Suprapubic skin (tissue), 4 donors: Measurements from ENCODE around the gene KRT81.

Experiments
- EP300 ChIP-seq: sonication (generic); formaldehyde crosslinking; IDR thresholded peaks from one replicate; pipeline ENCODE4 v1.6.1; 2017; ENCODE audit warnings: antibody characterized with exemption
- POLR2A ChIP-seq, 2 donors: fragments of 450-650 bp; IDR thresholded peaks; one replicate each; pipeline ENCODE4 v1.6.1; 2017; ENCODE audit warnings: antibody characterized with exemption in 2 of 2, mild to moderate bottlenecking in 2 of 2, moderate library complexity in 2 of 2
- POLR2AphosphoS5 ChIP-seq, 3 donors: sonication (generic); formaldehyde crosslinking; IDR thresholded peaks; one replicate each; pipeline ENCODE4 v1.6.1; 2017; ENCODE audit warnings: antibody characterized with exemption in 3 of 3
- TF ChIP-seq, protein P1 (sequence below), 2 donors: fragments of 200-600 bp in 1 of 2; fragments of 450-650 bp in 1 of 2; sonication (generic) in 1 of 2; IDR thresholded peaks; one replicate each; pipeline ENCODE4 v1.5.1; 2016 to 2019; ENCODE audit warnings: antibody characterized with exemption in 2 of 2, mild to moderate bottlenecking in 1 of 2, moderate library complexity in 1 of 2

DNA sequence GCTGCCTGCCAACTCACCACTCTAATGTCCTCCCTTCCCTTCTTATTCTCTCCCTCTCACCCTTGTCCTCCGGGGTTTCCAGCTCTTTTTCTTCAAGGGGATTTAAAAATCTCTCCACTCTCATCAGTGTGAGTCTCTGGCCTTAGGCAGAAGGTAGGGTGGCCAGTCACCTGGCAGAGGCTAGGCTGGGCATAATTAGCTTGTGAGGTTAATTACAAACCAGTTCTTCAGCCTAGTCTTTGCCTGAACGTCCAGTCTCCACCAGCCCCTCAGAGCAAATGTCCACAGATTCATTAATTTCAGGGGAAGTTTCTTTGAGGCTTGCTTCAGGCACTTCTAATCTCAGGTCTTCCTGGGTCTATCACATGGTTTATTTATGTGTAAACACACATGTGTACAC is 51.6 kb downstream of the KRT81 start:
- TF ChIP-seq, protein P1, sequence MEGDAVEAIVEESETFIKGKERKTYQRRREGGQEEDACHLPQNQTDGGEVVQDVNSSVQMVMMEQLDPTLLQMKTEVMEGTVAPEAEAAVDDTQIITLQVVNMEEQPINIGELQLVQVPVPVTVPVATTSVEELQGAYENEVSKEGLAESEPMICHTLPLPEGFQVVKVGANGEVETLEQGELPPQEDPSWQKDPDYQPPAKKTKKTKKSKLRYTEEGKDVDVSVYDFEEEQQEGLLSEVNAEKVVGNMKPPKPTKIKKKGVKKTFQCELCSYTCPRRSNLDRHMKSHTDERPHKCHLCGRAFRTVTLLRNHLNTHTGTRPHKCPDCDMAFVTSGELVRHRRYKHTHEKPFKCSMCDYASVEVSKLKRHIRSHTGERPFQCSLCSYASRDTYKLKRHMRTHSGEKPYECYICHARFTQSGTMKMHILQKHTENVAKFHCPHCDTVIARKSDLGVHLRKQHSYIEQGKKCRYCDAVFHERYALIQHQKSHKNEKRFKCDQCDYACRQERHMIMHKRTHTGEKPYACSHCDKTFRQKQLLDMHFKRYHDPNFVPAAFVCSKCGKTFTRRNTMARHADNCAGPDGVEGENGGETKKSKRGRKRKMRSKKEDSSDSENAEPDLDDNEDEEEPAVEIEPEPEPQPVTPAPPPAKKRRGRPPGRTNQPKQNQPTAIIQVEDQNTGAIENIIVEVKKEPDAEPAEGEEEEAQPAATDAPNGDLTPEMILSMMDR (IDR thresholded peaks at IDR 0.05): no peak
- TF ChIP-seq POLR2A (IDR thresholded peaks at IDR 0.05) (no peak), POLR2AphosphoS5 (IDR thresholded peaks at IDR 0.05) (no peak), EP300 (no peak)
